Loucy (cell line): Measurements from ENCODE around the gene PTPRZ1.

Experiments
- H2AFZ ChIP-seq: fragments of 200-600 bp; sonication (generic); 2 replicates; pipeline ENCODE4 v1.6.0; 2016; ENCODE audit warnings: antibody characterized with exemption, mild to moderate bottlenecking, low read length, moderate library complexity
- H3F3A ChIP-seq: fragments of 200-600 bp; 2 replicates; pipeline ENCODE4 v1.6.0; 2016; ENCODE audit warnings: antibody characterized with exemption, low read depth, mild to moderate bottlenecking
- H3K27me3 ChIP-seq: fragments of 200-600 bp; sonication (generic); 2 replicates; pipeline ENCODE4 v1.6.1; 2014; ENCODE audit warnings: low read length, mild to moderate bottlenecking; ENCODE audit not compliant: insufficient read depth, poor library complexity, severe bottlenecking
- H3K36me3 ChIP-seq: fragments of 200-600 bp; sonication (generic); 2 replicates; pipeline ENCODE4 v1.6.1; 2016; ENCODE audit warnings: low read length; ENCODE audit not compliant: insufficient read depth
- H3K4me1 ChIP-seq: fragments of 200-600 bp; sonication (generic); 2 replicates; pipeline ENCODE4 v1.5.1; 2014; ENCODE audit warnings: low read length, mild to moderate bottlenecking; ENCODE audit not compliant: insufficient read depth, poor library complexity, severe bottlenecking
- H3K4me2 ChIP-seq: fragments of 200-600 bp; sonication (generic); 2 replicates; pipeline ENCODE4 v1.6.0; 2014; ENCODE audit warnings: antibody characterized with exemption, low read length, low read depth, mild to moderate bottlenecking; ENCODE audit not compliant: poor library complexity, severe bottlenecking
- H3K4me3 ChIP-seq: fragments of 200-600 bp; sonication (generic); 2 replicates; pipeline ENCODE4 v1.5.1; 2014; ENCODE audit warnings: low read length, mild to moderate bottlenecking, mixed read lengths; ENCODE audit not compliant: poor library complexity, severe bottlenecking
- H3K79me2 ChIP-seq: fragments of 200-600 bp; sonication (generic); 2 replicates; pipeline ENCODE4 v1.6.1; 2014; ENCODE audit warnings: low read length; ENCODE audit not compliant: insufficient read depth
- H3K9ac ChIP-seq: fragments of 200-600 bp; sonication (generic); 2 replicates; pipeline ENCODE4 v1.6.0; 2014; ENCODE audit warnings: mild to moderate bottlenecking, low read depth, low read length, moderate library complexity; ENCODE audit not compliant: poor library complexity, severe bottlenecking
- H3K9me2 ChIP-seq: fragments of 200-600 bp; sonication (generic); replicated peaks from 2 replicates; pipeline ENCODE4 v1.6.1; 2016; ENCODE audit warnings: low read depth, low read length, mixed read lengths
- H3K9me3 ChIP-seq: fragments of 200-600 bp; sonication (generic); 2 replicates; pipeline ENCODE4 v1.6.1; 2014; ENCODE audit warnings: mild to moderate bottlenecking, antibody characterized with exemption, low read length, low read depth; ENCODE audit not compliant: insufficient read depth
- H4K20me1 ChIP-seq: fragments of 200-600 bp; sonication (generic); 2 replicates; pipeline ENCODE4 v1.6.0; 2014; ENCODE audit warnings: antibody characterized with exemption, low read length, mild to moderate bottlenecking; ENCODE audit not compliant: insufficient read depth, poor library complexity, severe bottlenecking
- CTCF ChIP-seq: fragments of 200-600 bp; sonication (generic); conservative IDR thresholded peaks from 2 replicates; pipeline ENCODE4 v1.5.1; 2014; ENCODE audit warnings: mild to moderate bottlenecking, antibody characterized with exemption, low read length
- EZH2phosphoT487 ChIP-seq: fragments of 200-600 bp; IDR thresholded peaks from 2 replicates; pipeline ENCODE4 v1.6.1; 2018; ENCODE audit warnings: antibody characterized with exemption, mild to moderate bottlenecking, moderate library complexity, borderline replicate concordance

Gene PTPRZ1

GRCh38 chr7:121913947-121914675 lies 41.1 kb downstream of the PTPRZ1 start:
- no peak overlapping the region for H2AFZ ChIP-seq

DNA sequence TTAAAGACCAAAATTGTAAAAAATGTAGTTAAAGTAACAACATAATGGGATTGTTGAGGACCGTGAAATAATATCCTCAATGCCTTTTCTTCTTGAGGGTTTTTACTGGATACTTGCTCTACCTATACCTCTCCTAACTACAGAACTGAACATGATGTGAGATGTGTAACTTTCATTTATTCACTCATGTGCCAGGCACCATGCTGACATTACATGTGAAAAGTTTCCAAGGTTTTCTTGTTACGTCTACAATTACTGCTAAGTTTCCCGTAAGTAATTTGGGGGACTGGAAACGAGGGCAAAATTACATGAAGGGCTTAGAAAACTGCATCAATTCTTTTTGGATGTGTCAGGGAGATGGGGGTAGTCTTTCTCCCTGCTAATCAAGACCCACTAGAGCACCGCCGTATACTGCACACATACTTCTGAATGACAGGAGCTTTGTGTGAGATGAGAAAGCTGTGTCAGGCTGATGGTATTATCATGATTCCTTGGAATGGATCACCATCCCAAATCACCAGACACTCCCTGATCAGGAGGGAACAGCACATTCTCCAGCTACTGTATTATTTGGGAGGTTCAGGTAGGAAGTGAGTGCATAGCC lies 41.8 kb downstream of the PTPRZ1 start:
- H3F3A ChIP-seq = no peaks in the 10 kb centered on the region
- H3K9ac ChIP-seq = no peak overlapping the region
- H3K27me3 ChIP-seq = no peaks in the 10 kb centered on the region
- no peak overlapping the region for H3K4me3 ChIP-seq
- no peaks in the 10 kb centered on the region for H3K36me3 ChIP-seq
- H3K9me3 ChIP-seq = no peaks in the 10 kb centered on the region
- no peak overlapping the region for H2AFZ ChIP-seq
- no peaks in the 10 kb centered on the region for H4K20me1 ChIP-seq
- H3K4me2 ChIP-seq = no peak overlapping the region
- no peaks in the 10 kb centered on the region for H3K79me2 ChIP-seq
- H3K9me2 ChIP-seq = no peaks in the 10 kb centered on the region
- no peaks in the 10 kb centered on the region for H3K4me1 ChIP-seq
- no peak for TF ChIP-seq EZH2phosphoT487
- no peak for TF ChIP-seq CTCF

More at GRCh38 chr7:121913947-121914675, 41.1 kb downstream of the PTPRZ1 start:
- H3K9ac ChIP-seq = no peak overlapping the region
- no peaks in the 10 kb centered on the region for H3F3A ChIP-seq
- H3K4me2 ChIP-seq = no peak overlapping the region
- TF ChIP-seq CTCF = no peak
- no peak for TF ChIP-seq EZH2phosphoT487
- no peaks in the 10 kb centered on the region for H3K79me2 ChIP-seq
- no peaks in the 10 kb centered on the region for H3K27me3 ChIP-seq
- no peaks in the 10 kb centered on the region for H4K20me1 ChIP-seq
- no peaks in the 10 kb centered on the region for H3K9me3 ChIP-seq
- H3K4me3 ChIP-seq = no peak overlapping the region
- H3K9me2 ChIP-seq = no peaks in the 10 kb centered on the region
- no peaks in the 10 kb centered on the region for H3K4me1 ChIP-seq
- H3K36me3 ChIP-seq = no peaks in the 10 kb centered on the region

- Histone ChIP-seq H4K20me1 (no peaks in the 10 kb centered on the region), H3K4me1 (no peaks in the 10 kb centered on the region), H3K4me3 (no peak overlapping the region), H3K79me2 (no peaks in the 10 kb centered on the region), H3K27me3 (no peaks in the 10 kb centered on the region), H3K9ac (no peak overlapping the region), H2AFZ (no peak overlapping the region), H3K9me2 (no peaks in the 10 kb centered on the region), H3K9me3 (no peaks in the 10 kb centered on the region), H3K4me2 (no peak overlapping the region), H3K36me3 (no peaks in the 10 kb centered on the region), H3F3A (no peaks in the 10 kb centered on the region)
- TF ChIP-seq CTCF (no peak), EZH2phosphoT487 (no peak)
Measured at GRCh38 chr7:121916211-121916610, 43.2 kb downstream of the PTPRZ1 start.
